ENCODE results near the gene ADSS1.

Gene ADSS1

DNA sequence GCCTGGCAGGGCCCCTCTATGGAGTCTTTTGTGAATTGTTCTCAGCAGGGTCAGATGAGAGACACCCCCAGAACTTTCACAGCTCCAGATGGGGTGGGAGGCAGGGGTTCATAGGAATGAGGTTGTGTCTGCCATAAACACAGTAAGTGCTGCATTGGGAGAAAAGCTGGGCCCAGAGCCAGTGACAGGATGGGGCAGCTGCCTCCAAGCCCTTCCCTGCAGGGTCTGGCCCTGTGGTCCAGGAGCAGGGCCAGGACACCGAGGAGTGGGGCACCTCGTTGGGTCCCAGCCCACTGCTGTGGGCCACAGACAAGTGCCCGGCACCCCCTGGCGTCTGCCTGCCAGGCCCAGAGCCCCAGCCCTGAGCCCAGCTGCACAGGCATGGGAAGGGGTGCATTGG is 21.4 kb upstream of the ADSS1 start:
- Mint-ChIP-seq H3K36me3 (no peaks in the 10 kb centered on the region), H3K4me1 (ENCODE audit: low read depth) (no peaks in the 10 kb centered on the region), H3K27ac (no peak overlapping the region), H3K27me3 (no peaks in the 10 kb centered on the region), H3K9me3 (ENCODE audit: low read depth) (no peaks in the 10 kb centered on the region), H3K4me3 (no peak overlapping the region)

DNA sequence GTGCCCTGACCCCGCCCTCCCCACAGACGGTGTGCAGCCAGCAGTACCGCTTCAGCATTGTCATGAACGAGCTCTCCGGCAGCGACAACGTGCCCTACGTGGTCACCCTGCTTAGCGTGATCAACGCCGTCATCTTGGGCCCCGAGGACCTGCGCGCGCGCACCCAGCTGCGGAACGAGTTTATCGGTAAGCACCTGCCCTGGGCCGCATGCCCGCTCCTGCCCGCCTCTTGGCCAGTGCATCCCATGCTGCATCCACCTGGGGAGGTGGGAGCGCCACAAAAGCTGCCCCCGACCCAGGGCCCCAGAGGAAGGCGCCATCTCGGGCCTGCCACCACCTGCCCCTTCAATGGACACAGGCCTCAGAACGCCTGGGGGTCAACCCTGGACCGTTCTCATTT is 20.8 kb upstream of the ADSS1 start:
- no peaks in the 10 kb centered on the region for H3K4me1 Mint-ChIP-seq (ENCODE audit: low read depth)
- no peaks in the 10 kb centered on the region for H3K9me3 Mint-ChIP-seq (ENCODE audit: low read depth)
- no peaks in the 10 kb centered on the region for H3K36me3 Mint-ChIP-seq
- no peak overlapping the region for H3K4me3 Mint-ChIP-seq
- no peaks in the 10 kb centered on the region for H3K27me3 Mint-ChIP-seq
- no peak overlapping the region for H3K27ac Mint-ChIP-seq

DNA sequence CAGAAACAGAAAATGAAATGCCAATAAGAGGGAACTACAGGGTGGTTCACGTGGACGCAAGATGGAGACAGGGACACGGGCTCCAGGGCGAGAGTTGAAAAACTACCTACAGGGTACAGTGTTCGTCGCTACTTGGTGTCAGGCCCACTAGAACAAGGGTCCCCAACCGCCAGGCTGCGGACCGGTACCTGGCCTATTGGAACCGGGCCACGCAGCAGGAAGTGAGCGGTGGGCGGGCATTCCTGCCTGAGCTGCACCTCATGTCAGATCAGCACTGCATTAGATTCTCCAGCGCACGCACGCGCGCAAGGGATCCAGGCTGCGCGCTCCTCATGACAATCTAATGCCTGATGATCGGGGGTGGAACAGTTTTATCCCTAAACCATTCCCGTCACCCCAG is 19.8 kb upstream of the ADSS1 start:
- Mint-ChIP-seq H3K4me3 (no peak overlapping the region), H3K9me3 (ENCODE audit: low read depth) (no peaks in the 10 kb centered on the region), H3K27me3 (no peaks in the 10 kb centered on the region)

DNA sequence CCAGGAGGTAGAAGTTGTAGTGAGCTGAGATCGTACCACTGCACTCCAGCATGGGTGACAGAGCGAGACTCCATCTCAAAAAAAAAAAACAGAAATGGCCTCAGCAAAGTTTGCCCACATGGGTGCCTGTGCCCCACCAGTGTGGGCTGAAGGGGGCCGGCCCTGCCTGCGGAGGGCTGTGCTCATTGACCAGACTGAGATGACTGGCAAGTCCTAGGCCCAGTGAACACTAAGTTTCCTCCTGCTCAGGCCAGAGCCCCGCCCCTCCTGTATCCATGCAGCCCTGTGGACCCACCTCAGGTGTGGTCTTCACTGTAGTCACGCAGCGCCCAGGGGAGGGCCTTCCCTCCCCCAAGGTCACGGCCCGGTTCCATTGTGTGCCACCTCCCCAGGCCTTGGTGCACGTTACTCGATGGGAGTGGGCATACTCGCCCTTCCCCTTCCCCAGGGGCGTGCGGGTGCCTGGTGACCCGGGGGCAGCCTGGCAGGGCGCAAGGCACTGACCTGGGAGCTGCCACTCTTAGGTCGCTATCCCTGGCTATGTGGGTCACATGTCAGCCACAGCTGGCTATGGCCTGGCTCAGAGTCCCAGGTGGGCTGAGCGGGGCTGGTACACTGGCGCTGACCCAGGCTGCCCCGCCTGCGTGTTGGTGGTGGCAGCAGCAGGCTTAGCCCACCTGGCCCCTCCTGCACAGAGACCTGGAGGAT is 18.5 kb upstream of the ADSS1 start:
- Mint-ChIP-seq H3K4me3 (no peak overlapping the region), H3K27ac (no peak overlapping the region)

More for the DNA sequence above, 19.8 kb upstream of the ADSS1 start:
- Mint-ChIP-seq H3K27ac (no peak overlapping the region), H3K36me3 (no peaks in the 10 kb centered on the region), H3K4me1 (ENCODE audit: low read depth) (peaks cover 1% of the 10 kb centered on the region)

DNA sequence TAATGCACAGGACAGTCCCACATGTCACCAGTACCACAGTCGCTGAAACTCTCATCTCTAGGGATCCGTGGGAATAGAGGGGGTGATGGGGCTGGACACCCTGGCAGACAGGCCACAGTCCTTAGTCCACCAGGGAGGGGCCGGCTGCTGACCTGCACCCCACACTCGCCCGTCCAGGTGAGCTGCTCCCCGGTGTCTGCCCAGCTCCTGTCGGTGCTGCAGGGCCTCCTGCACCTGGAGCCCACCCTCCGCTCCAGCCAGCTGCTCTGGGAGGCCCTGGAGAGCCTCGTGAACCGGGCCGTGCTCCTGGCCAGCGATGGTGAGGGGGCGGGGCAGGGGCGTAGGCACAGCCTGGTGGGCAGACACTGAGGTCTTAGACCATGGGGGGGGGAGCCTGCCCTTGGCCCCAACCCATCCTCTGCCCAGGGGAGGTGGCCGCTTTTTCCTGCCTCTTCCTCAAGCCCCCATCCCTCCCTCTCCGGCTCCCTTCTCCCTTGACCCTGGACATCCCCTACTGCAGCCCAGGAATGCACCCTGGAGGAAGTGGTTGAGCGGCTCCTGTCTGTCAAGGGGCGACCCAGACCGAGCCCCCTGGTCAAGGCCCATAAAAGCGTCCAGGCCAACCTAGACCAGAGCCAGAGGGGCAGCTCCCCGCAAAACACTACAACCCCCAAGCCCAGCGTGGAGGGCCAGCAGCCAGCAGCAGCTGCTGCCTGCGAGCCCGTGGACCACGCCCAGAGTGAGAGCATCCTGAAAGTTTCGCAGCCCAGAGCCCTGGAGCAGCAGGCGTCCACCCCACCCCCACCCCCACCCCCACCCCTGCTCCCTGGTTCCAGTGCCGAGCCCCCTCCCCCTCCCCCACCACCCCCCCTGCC is 17.1 kb upstream of the ADSS1 start:
- Mint-ChIP-seq H3K36me3 (no peaks in the 10 kb centered on the region), H3K4me3 (no peak overlapping the region), H3K9me3 (ENCODE audit: low read depth) (no peaks in the 10 kb centered on the region), H3K4me1 (ENCODE audit: low read depth) (peaks cover 1% of the 10 kb centered on the region), H3K27me3 (no peaks in the 10 kb centered on the region), H3K27ac (no peak overlapping the region)

More for the DNA sequence above, 18.5 kb upstream of the ADSS1 start:
- Mint-ChIP-seq H3K27me3 (no peaks in the 10 kb centered on the region), H3K4me1 (ENCODE audit: low read depth) (peaks cover 1% of the 10 kb centered on the region), H3K9me3 (ENCODE audit: low read depth) (no peaks in the 10 kb centered on the region), H3K36me3 (no peaks in the 10 kb centered on the region)

DNA sequence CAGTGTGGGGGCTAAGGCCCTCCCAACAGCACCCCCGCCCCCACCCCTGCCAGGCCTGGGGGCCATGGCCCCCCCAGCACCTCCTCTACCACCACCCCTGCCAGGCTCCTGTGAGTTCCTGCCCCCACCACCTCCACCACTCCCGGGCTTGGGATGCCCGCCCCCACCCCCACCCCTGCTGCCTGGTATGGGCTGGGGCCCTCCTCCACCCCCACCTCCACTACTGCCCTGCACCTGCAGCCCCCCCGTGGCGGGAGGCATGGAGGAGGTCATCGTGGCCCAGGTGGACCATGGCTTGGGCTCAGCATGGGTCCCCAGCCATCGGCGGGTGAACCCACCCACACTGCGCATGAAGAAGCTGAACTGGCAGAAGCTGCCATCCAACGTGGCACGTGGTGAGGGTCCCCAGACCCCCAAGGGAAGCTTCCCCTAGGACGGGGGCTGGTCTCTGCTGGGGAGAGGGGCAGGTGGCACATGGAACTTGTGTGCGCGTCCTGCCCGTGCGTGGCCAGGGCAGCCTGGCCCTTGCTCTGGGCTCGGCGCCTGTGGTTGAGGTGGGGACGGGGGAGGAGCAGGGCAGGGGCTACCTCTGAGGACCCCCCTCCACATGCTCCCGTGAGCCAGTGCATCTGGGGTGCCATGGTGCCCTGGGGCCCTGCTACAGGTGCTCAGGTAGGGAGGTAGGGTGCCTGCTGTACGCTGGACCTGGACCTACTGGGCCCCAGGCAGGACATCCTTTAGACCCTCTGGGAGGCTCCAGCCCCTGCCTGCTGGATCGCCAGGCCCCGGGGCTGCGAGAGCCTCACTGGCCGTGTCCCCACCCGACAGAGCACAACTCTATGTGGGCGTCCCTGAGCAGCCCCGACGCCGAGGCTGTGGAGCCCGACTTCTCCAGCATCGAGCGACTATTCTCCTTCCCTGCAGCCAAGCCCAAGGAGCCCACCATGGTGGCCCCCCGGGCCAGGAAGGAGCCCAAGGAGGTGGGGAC is 16.1 kb upstream of the ADSS1 start:
- H3K36me3 Mint-ChIP-seq, result no peaks in the 10 kb centered on the region
- no peak overlapping the region for H3K4me3 Mint-ChIP-seq
- H3K4me1 Mint-ChIP-seq (ENCODE audit: low read depth), result peaks cover 1% of the 10 kb centered on the region
- no peaks in the 10 kb centered on the region for H3K9me3 Mint-ChIP-seq (ENCODE audit: low read depth)
- no peak overlapping the region for H3K27ac Mint-ChIP-seq
- no peaks in the 10 kb centered on the region for H3K27me3 Mint-ChIP-seq

DNA sequence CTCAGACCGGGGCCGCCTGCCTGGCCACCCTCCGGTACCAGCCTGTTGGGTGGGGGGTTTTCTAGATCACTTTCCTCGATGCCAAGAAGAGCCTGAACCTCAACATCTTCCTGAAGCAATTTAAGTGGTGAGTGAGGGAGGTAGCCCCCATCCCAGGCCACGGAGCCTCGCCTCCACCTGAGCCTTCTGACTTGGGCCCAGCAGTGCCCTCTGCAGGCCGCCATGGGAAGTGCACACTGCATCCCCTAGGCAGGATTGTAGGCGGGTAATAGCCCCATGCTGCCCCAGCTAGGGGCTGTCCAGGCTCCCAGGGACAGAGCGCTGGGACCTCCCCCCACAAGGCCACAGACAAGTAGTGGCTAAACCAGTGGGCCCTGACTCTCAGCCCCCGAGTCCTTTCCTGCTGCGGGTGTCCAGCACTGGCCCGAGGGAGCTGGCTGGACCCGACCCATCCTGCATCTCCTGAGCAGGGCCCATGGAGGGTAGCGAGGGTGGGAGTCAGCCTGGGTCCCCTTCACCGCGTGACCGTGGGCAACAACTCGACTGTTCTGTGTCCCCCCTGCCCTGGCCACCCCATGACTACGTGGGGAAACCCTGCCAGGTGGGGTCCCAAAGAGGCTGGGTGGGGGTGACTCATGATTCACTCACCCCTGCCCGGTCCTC is 15.3 kb upstream of the ADSS1 start:
- Mint-ChIP-seq H3K9me3 (ENCODE audit: low read depth) (no peaks in the 10 kb centered on the region), H3K4me1 (ENCODE audit: low read depth) (peaks cover 1% of the 10 kb centered on the region), H3K27me3 (no peaks in the 10 kb centered on the region), H3K27ac (no peak overlapping the region), H3K4me3 (no peak overlapping the region), H3K36me3 (no peaks in the 10 kb centered on the region)

DNA sequence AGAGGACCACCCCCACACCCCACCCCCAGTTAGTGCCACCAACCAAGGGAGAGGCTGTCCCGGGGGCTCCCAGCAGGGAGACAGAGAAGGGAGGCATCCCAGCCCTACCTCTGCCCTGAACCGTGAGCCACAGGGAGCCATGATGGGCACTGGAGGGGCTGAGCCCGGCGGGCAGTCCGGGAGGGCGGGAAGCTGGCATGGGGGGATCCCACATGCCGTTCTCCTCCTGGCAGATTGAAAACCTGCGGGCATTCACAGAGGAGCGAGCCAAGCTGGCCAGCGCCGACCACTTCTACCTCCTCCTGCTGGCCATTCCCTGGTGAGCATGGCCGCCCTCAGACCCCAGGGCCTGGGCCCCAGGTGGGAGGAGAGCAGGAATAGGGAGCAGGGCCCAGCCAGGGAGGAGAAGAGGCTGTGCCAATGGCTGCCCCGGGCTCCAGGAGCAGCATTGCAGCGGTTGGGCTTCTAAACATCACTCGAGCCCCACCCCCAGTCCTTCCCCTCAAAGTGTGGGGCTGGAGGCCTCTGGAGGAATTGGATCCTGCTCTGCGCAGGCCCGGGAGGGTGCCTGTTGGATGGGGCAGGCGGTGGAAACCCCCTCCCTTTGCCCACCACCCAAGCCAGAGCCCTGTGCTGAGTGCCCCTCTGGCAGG is 14.5 kb upstream of the ADSS1 start:
- Mint-ChIP-seq H3K9me3 (ENCODE audit: low read depth) (no peaks in the 10 kb centered on the region), H3K27me3 (no peaks in the 10 kb centered on the region), H3K4me1 (ENCODE audit: low read depth) (peaks cover 1% of the 10 kb centered on the region), H3K36me3 (no peaks in the 10 kb centered on the region), H3K4me3 (no peak overlapping the region), H3K27ac (no peak overlapping the region)

DNA sequence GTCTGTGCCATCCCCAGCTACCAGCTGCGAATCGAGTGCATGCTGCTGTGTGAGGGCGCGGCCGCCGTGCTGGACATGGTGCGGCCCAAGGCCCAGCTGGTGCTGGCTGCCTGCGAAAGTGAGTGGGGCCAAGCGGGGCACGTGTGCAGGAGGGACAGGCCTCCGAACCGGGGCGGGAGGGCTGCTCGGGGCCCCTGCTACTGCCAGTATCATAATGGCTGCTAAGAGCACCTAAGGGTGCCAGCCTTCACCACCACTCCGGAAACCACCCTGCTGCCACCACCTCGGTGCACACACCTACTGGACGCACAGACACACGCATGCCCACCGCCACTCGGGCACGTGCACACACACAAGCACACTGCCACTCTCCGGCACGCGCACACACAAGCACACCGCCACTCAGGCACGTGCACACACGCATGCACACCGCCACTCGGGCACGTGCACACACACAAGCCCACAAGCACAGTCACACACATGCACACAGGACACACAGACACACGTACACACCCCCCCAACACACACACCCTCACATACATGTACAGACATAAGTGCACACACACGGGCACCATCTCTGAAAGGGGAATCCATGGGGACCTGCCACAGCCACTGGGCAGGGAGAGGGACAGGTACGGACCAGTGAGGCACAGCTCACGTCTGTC is 13.8 kb upstream of the ADSS1 start:
- H3K27me3 Mint-ChIP-seq, result no peaks in the 10 kb centered on the region
- H3K36me3 Mint-ChIP-seq, result no peaks in the 10 kb centered on the region
- no peak overlapping the region for H3K4me3 Mint-ChIP-seq
- no peak overlapping the region for H3K27ac Mint-ChIP-seq
- H3K4me1 Mint-ChIP-seq (ENCODE audit: low read depth), result peaks cover 1% of the 10 kb centered on the region
- H3K9me3 Mint-ChIP-seq (ENCODE audit: low read depth), result no peaks in the 10 kb centered on the region

DNA sequence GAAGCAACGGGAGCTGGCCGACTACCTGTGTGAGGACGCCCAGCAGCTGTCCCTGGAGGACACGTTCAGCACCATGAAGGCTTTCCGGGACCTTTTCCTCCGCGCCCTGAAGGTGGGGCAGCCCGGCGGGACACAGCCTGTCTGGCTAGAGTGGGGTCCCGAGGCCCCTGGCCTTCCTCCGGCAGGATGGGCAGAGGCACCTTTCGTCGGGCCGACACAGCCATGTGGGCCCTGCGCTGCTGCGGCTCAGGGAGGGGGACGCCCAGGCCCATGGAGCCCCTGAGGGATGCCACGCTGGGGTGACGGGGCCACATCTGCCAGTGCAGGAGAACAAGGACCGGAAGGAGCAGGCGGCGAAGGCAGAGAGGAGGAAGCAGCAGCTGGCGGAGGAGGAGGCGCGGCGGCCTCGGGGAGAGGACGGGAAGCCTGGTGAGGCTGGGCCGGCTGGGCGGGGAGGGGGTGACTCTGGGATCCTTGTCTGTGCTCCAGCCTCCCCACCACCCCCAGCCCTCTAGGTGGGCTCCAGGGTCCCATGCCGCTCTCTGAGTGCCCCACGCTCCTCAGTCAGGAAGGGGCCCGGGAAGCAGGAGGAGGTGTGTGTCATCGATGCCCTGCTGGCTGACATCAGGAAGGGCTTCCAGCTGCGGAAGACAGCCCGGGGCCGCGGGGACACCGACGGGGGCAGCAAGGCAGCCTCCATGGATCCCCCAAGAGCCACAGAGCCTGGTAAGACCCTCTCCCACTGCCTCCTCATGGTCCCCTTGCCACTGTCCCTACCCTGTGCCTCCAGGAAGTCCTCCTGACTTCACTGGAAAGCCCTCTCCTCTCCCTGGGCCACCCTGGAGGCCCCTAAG is 10.9 kb upstream of the ADSS1 start:
- H3K36me3 Mint-ChIP-seq, result no peaks in the 10 kb centered on the region
- H3K27ac Mint-ChIP-seq, result no peak overlapping the region
- H3K9me3 Mint-ChIP-seq (ENCODE audit: low read depth), result no peaks in the 10 kb centered on the region
- H3K4me1 Mint-ChIP-seq (ENCODE audit: low read depth), result peaks cover 1% of the 10 kb centered on the region
- no peak overlapping the region for H3K4me3 Mint-ChIP-seq
- H3K27me3 Mint-ChIP-seq, result no peaks in the 10 kb centered on the region

DNA sequence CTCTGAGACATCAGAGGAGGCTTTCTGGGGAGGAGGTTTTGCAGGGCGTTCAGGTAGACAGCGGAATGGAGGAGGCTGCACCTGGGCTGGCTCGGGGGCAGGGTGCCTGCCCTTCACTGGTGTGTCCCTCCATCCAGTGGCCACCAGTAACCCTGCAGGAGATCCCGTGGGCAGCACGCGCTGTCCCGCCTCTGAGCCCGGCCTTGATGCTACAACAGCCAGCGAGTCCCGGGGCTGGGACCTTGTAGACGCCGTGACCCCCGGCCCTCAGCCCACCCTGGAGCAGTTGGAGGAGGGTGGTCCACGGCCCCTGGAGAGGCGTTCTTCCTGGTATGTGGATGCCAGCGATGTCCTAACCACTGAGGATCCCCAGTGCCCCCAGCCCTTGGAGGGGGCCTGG is 10.0 kb upstream of the ADSS1 start:
- Mint-ChIP-seq H3K4me3 (no peak overlapping the region), H3K27ac (no peak overlapping the region), H3K9me3 (ENCODE audit: low read depth) (no peaks in the 10 kb centered on the region), H3K36me3 (no peaks in the 10 kb centered on the region), H3K4me1 (ENCODE audit: low read depth) (no peaks in the 10 kb centered on the region), H3K27me3 (no peaks in the 10 kb centered on the region)

DNA sequence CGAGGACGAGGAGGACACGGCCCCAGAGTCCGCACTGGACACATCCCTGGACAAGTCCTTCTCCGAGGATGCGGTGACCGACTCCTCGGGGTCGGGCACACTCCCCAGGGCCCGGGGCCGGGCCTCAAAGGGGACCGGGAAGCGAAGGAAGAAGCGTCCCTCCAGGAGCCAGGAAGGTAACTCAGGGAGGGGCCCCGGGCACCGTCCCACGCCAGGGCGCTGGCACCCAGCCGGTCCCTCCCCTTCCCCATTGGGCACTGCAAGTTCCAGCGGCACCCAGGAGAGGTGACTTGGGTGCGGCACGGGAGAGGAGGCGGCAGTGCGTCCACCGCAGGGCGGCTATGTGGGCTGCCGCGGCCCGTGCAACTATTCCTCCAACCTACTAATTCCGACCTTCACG is 9.3 kb upstream of the ADSS1 start:
- Mint-ChIP-seq H3K27me3 (no peaks in the 10 kb centered on the region), H3K27ac (no peak overlapping the region), H3K9me3 (ENCODE audit: low read depth) (no peaks in the 10 kb centered on the region), H3K4me1 (ENCODE audit: low read depth) (no peaks in the 10 kb centered on the region), H3K4me3 (no peak overlapping the region), H3K36me3 (no peaks in the 10 kb centered on the region)

DNA sequence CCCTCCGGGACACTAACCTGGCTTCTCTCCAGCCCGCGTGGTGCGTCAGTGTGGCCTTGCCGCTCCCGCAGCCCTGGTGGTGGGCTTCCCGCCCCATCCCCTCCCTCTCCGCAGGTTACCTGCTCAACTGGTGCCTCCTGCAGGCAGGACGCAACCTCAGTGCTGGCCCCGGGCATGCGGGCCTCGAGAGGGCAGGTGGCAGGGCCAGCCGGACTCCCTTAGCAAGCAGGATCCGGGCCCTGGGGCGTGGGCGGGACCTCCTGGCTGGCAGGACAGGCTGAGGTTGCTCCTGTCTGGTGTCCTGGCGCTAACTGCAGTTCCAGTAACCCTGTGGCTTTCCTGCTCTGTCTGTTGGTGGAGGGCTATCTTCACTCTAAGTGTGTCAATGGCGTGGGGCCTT is 8.6 kb upstream of the ADSS1 start:
- H3K4me1 Mint-ChIP-seq (ENCODE audit: low read depth), result no peaks in the 10 kb centered on the region
- no peaks in the 10 kb centered on the region for H3K27me3 Mint-ChIP-seq
- no peaks in the 10 kb centered on the region for H3K36me3 Mint-ChIP-seq
- no peaks in the 10 kb centered on the region for H3K9me3 Mint-ChIP-seq (ENCODE audit: low read depth)
- no peak overlapping the region for H3K4me3 Mint-ChIP-seq
- no peak overlapping the region for H3K27ac Mint-ChIP-seq
